ENCODE measurements around the gene SEMA5A.

Gene SEMA5A

GRCh38 chr5:9391080-9391479 lies 154.8 kb downstream of the SEMA5A start:
- no peaks in the 10 kb centered on the region for H3K9me3 ChIP-seq (ENCODE audit: control insufficient read depth in 2 of 2, low read length in 2 of 2)
- no peaks in the 10 kb centered on the region for H3K27me3 ChIP-seq (ENCODE audit: control insufficient read depth in 2 of 2, insufficient read depth in 2 of 2, low read length in 2 of 2)
- H3K36me3 ChIP-seq (ENCODE audit: control insufficient read depth in 2 of 2, insufficient read depth in 2 of 2, low read length in 2 of 2), result no peaks in the 10 kb centered on the region
- no peak overlapping the region for H3K27ac ChIP-seq (ENCODE audit: low read depth in 2 of 2, low read length in 2 of 2)
- no peaks in the 10 kb centered on the region for H3K4me1 ChIP-seq (ENCODE audit: control insufficient read depth in 2 of 2, insufficient read depth in 2 of 2, low read length in 2 of 2)
- H3K4me3 ChIP-seq (ENCODE audit: low read length in 2 of 2), result no peak overlapping the region
- no peak overlapping the region for H3K9ac ChIP-seq (ENCODE audit: low read depth in 1 of 2, low read length in 2 of 2)

GRCh38 chr5:9390113-9390512 lies 155.8 kb downstream of the SEMA5A start:
- Histone ChIP-seq H3K4me3 (ENCODE audit: low read length in 2 of 2) (no peak overlapping the region), H3K9ac (ENCODE audit: low read depth in 1 of 2, low read length in 2 of 2) (no peak overlapping the region), H3K27ac (ENCODE audit: low read depth in 2 of 2, low read length in 2 of 2) (no peak overlapping the region), H3K36me3 (ENCODE audit: control insufficient read depth in 2 of 2, insufficient read depth in 2 of 2, low read length in 2 of 2) (no peaks in the 10 kb centered on the region), H3K4me1 (ENCODE audit: control insufficient read depth in 2 of 2, insufficient read depth in 2 of 2, low read length in 2 of 2) (no peaks in the 10 kb centered on the region), H3K9me3 (ENCODE audit: control insufficient read depth in 2 of 2, low read length in 2 of 2) (no peaks in the 10 kb centered on the region), H3K27me3 (ENCODE audit: control insufficient read depth in 2 of 2, insufficient read depth in 2 of 2, low read length in 2 of 2) (no peaks in the 10 kb centered on the region)

DNA sequence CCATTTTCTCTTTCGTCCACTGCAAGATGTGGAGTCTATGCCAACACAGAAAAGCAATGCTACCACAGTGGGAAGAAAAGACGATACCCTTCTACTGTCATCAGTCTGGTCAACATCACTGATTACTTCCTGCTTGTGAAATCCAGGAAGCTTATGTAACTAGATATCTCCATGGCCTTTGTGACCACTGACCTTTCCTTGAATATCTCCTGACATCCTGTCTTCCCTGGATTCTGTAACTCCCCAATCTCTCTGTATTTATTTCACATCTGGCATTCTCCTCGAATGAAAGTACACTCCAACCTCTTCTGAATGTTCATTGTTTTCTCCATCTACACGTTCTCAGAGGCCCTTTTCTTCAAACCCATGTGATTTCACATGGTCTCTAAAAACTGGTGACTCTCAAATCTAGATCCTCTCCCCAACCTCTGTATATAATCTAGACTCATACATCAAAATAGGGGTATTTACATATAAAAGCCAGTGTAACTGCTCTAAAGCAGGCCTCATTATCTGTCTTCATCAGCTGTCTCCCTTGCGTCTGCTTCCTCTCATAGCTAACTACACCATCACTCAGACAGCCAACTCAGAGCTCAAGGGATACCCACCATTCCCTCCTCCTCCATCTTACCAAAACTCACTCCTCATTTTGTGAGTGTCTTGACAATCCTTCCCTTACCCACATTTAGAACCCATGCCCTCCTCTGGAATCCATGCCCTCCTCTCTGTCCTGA lies 156.8 kb downstream of the SEMA5A start:
- Histone ChIP-seq H3K36me3 (ENCODE audit: control insufficient read depth in 2 of 2, insufficient read depth in 2 of 2, low read length in 2 of 2) (no peaks in the 10 kb centered on the region), H3K27me3 (ENCODE audit: control insufficient read depth in 2 of 2, insufficient read depth in 2 of 2, low read length in 2 of 2) (no peaks in the 10 kb centered on the region), H3K4me3 (ENCODE audit: low read length in 2 of 2) (no peak overlapping the region), H3K27ac (ENCODE audit: low read depth in 2 of 2, low read length in 2 of 2) (no peak overlapping the region), H3K9ac (ENCODE audit: low read depth in 1 of 2, low read length in 2 of 2) (no peak overlapping the region), H3K4me1 (ENCODE audit: control insufficient read depth in 2 of 2, insufficient read depth in 2 of 2, low read length in 2 of 2) (no peaks in the 10 kb centered on the region), H3K9me3 (ENCODE audit: control insufficient read depth in 2 of 2, low read length in 2 of 2) (no peaks in the 10 kb centered on the region)

GRCh38 chr5:9387879-9388278 lies 158.0 kb downstream of the SEMA5A start:
- Histone ChIP-seq H3K9ac (ENCODE audit: low read depth in 1 of 2, low read length in 2 of 2) (no peak overlapping the region), H3K27me3 (ENCODE audit: control insufficient read depth in 2 of 2, insufficient read depth in 2 of 2, low read length in 2 of 2) (no peaks in the 10 kb centered on the region), H3K9me3 (ENCODE audit: control insufficient read depth in 2 of 2, low read length in 2 of 2) (no peaks in the 10 kb centered on the region), H3K4me3 (ENCODE audit: low read length in 2 of 2) (no peak overlapping the region), H3K27ac (ENCODE audit: low read depth in 2 of 2, low read length in 2 of 2) (no peak overlapping the region), H3K36me3 (ENCODE audit: control insufficient read depth in 2 of 2, insufficient read depth in 2 of 2, low read length in 2 of 2) (no peaks in the 10 kb centered on the region), H3K4me1 (ENCODE audit: control insufficient read depth in 2 of 2, insufficient read depth in 2 of 2, low read length in 2 of 2) (no peaks in the 10 kb centered on the region)

DNA sequence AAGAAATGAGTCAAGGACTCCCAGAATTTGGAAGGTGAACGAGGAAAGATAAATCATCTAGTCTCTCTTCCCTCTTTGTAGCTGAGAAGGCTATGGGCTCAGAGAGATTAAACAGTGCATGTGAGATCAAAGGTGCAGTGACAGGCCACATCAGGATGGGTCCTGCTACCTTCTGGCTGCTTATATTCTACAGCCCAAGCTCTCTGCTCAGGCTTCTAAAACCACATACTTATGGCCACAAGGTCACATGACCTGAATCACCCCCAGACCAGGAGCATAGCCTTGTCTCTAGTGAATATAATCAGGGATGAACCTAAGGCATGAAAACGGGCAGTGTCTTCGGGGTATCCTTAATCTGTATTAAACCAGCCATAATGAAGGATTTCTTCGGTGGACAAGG lies 158.9 kb downstream of the SEMA5A start:
- Histone ChIP-seq H3K27me3 (ENCODE audit: control insufficient read depth in 2 of 2, insufficient read depth in 2 of 2, low read length in 2 of 2) (no peaks in the 10 kb centered on the region), H3K9ac (ENCODE audit: low read depth in 1 of 2, low read length in 2 of 2) (no peak overlapping the region), H3K4me3 (ENCODE audit: low read length in 2 of 2) (no peak overlapping the region), H3K4me1 (ENCODE audit: control insufficient read depth in 2 of 2, insufficient read depth in 2 of 2, low read length in 2 of 2) (no peaks in the 10 kb centered on the region), H3K9me3 (ENCODE audit: control insufficient read depth in 2 of 2, low read length in 2 of 2) (no peaks in the 10 kb centered on the region), H3K36me3 (ENCODE audit: control insufficient read depth in 2 of 2, insufficient read depth in 2 of 2, low read length in 2 of 2) (no peaks in the 10 kb centered on the region), H3K27ac (ENCODE audit: low read depth in 2 of 2, low read length in 2 of 2) (no peak overlapping the region)

DNA sequence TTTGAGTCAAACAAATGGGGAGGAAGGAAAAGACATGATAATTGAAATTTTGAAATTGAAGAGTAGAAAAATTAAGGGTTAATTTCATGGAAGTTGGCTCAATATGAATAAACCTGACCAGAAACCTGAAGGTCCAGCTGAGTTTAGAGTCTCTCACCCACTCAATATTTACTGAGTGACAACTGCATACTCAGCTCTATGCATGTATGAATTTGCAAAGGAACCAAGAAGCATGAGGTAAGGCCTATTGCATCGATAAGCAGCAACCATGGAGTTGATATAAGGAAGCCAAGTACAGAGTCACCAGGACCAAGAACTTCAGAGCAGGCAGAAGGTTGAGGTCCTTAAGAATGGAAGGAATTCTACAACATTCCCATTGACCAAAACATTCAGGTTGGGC lies 163.4 kb downstream of the SEMA5A start:
- Histone ChIP-seq H3K9me3 (ENCODE audit: control insufficient read depth in 2 of 2, low read length in 2 of 2) (no peaks in the 10 kb centered on the region), H3K4me1 (ENCODE audit: control insufficient read depth in 2 of 2, insufficient read depth in 2 of 2, low read length in 2 of 2) (no peaks in the 10 kb centered on the region), H3K27ac (ENCODE audit: low read depth in 2 of 2, low read length in 2 of 2) (no peak overlapping the region), H3K36me3 (ENCODE audit: control insufficient read depth in 2 of 2, insufficient read depth in 2 of 2, low read length in 2 of 2) (peaks cover 0 to 9% of the 10 kb centered on the region in 2 donors), H3K9ac (ENCODE audit: low read depth in 1 of 2, low read length in 2 of 2) (no peak overlapping the region), H3K27me3 (ENCODE audit: control insufficient read depth in 2 of 2, insufficient read depth in 2 of 2, low read length in 2 of 2) (no peaks in the 10 kb centered on the region), H3K4me3 (ENCODE audit: low read length in 2 of 2) (no peak overlapping the region)

DNA sequence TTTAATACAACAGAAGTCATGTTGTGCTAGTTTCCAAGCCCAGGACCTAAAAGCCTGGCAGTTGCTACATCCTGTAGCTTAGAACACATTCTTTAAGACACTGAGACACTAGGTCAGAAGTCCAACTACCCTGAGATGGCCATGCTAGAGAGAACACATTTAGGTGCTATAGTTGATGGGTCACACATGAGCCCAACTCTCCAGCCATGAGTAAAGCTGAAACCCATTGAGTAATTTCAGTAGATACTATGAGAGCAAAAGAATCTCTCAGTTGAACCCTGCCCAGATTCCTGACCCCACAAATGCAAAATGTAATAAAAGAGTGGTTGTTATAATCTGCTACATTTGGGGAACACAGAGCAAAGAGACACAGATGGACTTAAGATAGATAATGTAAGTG lies 164.4 kb downstream of the SEMA5A start:
- no peaks in the 10 kb centered on the region for H3K4me1 ChIP-seq (ENCODE audit: control insufficient read depth in 2 of 2, insufficient read depth in 2 of 2, low read length in 2 of 2)
- no peaks in the 10 kb centered on the region for H3K9me3 ChIP-seq (ENCODE audit: control insufficient read depth in 2 of 2, low read length in 2 of 2)
- H3K27me3 ChIP-seq (ENCODE audit: control insufficient read depth in 2 of 2, insufficient read depth in 2 of 2, low read length in 2 of 2), result no peaks in the 10 kb centered on the region
- peaks cover 0 to 9% of the 10 kb centered on the region in 2 donors for H3K36me3 ChIP-seq (ENCODE audit: control insufficient read depth in 2 of 2, insufficient read depth in 2 of 2, low read length in 2 of 2)
- no peak overlapping the region for H3K27ac ChIP-seq (ENCODE audit: low read depth in 2 of 2, low read length in 2 of 2)
- no peak overlapping the region for H3K4me3 ChIP-seq (ENCODE audit: low read length in 2 of 2)
- H3K9ac ChIP-seq (ENCODE audit: low read depth in 1 of 2, low read length in 2 of 2), result no peak overlapping the region

DNA sequence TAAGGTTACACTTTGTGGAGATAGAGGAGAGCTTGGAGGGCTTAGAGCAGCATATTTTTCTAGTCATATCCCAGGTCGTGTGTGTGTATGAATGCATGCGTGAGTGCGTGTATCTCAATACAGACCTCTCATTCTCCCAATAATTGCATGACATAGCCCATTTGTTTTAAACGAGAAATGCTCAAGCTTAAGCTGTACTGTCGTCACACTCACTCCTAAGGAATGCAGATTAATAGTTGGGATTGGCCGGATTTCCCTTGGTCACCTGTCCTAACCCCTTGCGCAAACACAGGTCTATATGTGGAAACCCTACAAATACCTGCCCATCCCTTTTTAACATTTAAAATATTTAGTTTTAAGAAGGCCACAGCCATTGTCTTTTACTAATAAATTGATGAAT lies 165.8 kb downstream of the SEMA5A start:
- H3K27ac ChIP-seq (ENCODE audit: low read depth in 2 of 2, low read length in 2 of 2), result no peak overlapping the region
- H3K9ac ChIP-seq (ENCODE audit: low read depth in 1 of 2, low read length in 2 of 2), result no peak overlapping the region
- H3K27me3 ChIP-seq (ENCODE audit: control insufficient read depth in 2 of 2, insufficient read depth in 2 of 2, low read length in 2 of 2), result no peaks in the 10 kb centered on the region
- no peaks in the 10 kb centered on the region for H3K4me1 ChIP-seq (ENCODE audit: control insufficient read depth in 2 of 2, insufficient read depth in 2 of 2, low read length in 2 of 2)
- peaks cover 0 to 9% of the 10 kb centered on the region in 2 donors for H3K36me3 ChIP-seq (ENCODE audit: control insufficient read depth in 2 of 2, insufficient read depth in 2 of 2, low read length in 2 of 2)
- H3K4me3 ChIP-seq (ENCODE audit: low read length in 2 of 2), result no peak overlapping the region
- H3K9me3 ChIP-seq (ENCODE audit: control insufficient read depth in 2 of 2, low read length in 2 of 2), result no peaks in the 10 kb centered on the region

DNA sequence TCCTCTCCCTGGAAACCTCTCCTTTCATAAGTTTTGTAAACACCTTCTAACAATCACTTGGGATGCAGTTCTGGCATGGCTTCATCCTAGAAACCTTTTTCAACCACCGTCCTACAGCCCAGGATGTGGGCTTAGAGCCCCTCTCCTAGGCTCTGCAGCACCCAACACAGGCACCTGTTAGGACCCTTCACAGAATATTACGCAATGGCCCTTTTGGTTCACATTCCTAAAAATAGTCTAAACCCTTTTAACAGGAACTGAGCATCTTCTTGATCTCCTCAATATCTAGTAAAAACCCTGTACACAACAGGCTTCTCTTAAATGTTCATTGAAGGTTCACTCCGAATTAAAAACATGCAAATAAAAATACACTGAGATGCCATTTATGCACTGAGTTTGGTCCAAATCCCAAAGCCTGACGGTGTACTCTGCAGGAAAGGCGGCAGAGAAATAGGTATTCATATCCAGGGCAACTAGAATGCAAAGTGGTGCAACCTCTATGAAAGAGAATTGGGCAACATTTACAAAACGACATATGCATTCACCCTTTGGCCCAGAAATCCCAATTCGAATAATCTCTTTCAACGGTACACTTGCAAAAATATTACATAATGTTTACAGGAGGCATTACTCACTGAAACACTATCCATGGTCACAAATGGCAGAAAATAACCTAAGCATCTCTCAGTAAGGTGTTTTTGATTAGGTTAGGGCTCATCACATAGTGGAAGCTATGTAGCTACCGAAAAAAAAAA lies 169.3 kb downstream of the SEMA5A start:
- Histone ChIP-seq H3K36me3 (ENCODE audit: control insufficient read depth in 2 of 2, insufficient read depth in 2 of 2, low read length in 2 of 2) (peaks cover 5 to 14% of the 10 kb centered on the region in 2 donors), H3K4me1 (ENCODE audit: control insufficient read depth in 2 of 2, insufficient read depth in 2 of 2, low read length in 2 of 2) (no peaks in the 10 kb centered on the region), H3K27ac (ENCODE audit: low read depth in 2 of 2, low read length in 2 of 2) (no peak overlapping the region), H3K9ac (ENCODE audit: low read depth in 1 of 2, low read length in 2 of 2) (no peak overlapping the region), H3K4me3 (ENCODE audit: low read length in 2 of 2) (no peak overlapping the region), H3K9me3 (ENCODE audit: control insufficient read depth in 2 of 2, low read length in 2 of 2) (no peaks in the 10 kb centered on the region), H3K27me3 (ENCODE audit: control insufficient read depth in 2 of 2, insufficient read depth in 2 of 2, low read length in 2 of 2) (no peaks in the 10 kb centered on the region)

GRCh38 chr5:9375756-9376155 lies 170.1 kb downstream of the SEMA5A start:
- H3K4me3 ChIP-seq (ENCODE audit: low read length in 2 of 2), result no peak overlapping the region
- H3K9ac ChIP-seq (ENCODE audit: low read depth in 1 of 2, low read length in 2 of 2), result no peak overlapping the region
- no peaks in the 10 kb centered on the region for H3K27me3 ChIP-seq (ENCODE audit: control insufficient read depth in 2 of 2, insufficient read depth in 2 of 2, low read length in 2 of 2)
- H3K27ac ChIP-seq (ENCODE audit: low read depth in 2 of 2, low read length in 2 of 2), result no peak overlapping the region
- H3K36me3 ChIP-seq (ENCODE audit: control insufficient read depth in 2 of 2, insufficient read depth in 2 of 2, low read length in 2 of 2), result peaks cover 5 to 14% of the 10 kb centered on the region in 2 donors
- H3K4me1 ChIP-seq (ENCODE audit: control insufficient read depth in 2 of 2, insufficient read depth in 2 of 2, low read length in 2 of 2), result no peaks in the 10 kb centered on the region
- H3K9me3 ChIP-seq (ENCODE audit: control insufficient read depth in 2 of 2, low read length in 2 of 2), result no peaks in the 10 kb centered on the region

All from mucosa of rectum (tissue), 2 donors.